SK-N-SH treated with all-trans-retinoic acid at 6 μM for 48 hours (cell line): ENCODE measurements around the gene RYR1.
A peak's percentile ranks its signal among the peaks of the same experiment; 100 is the strongest.

Experiments
- ATAC-seq: fragments of 200-7000 bp; cut with Tn5 transposase; 3 replicates; pipeline ENCODE4 v1.9.1; 2020; ENCODE audit warnings: mild to moderate bottlenecking, moderate library complexity
- ARNTL ChIP-seq: fragments of 450-650 bp; formaldehyde crosslinking; IDR thresholded peaks from 2 replicates; pipeline ENCODE4 v1.5.0; 2020; ENCODE audit warnings: low read depth, mild to moderate bottlenecking, moderate library complexity, borderline replicate concordance
- BACH2 ChIP-seq: fragments of 250-450 bp; sonication (Bioruptor Pico); IDR thresholded peaks from 2 replicates; pipeline ENCODE4 v1.9.0; 2021; ENCODE audit warnings: mild to moderate bottlenecking, borderline replicate concordance
- CREB5 ChIP-seq: fragments of 250-450 bp; sonication (Bioruptor Pico); IDR thresholded peaks from 2 replicates; pipeline ENCODE4 v1.5.1; 2020; ENCODE audit warnings: low read depth, mild to moderate bottlenecking, moderate library complexity
- CSDC2 ChIP-seq: fragments of 250-450 bp; sonication (Bioruptor Pico); IDR thresholded peaks from 2 replicates; pipeline ENCODE4 v1.5.0; 2020; ENCODE audit warnings: mild to moderate bottlenecking, moderate library complexity
- CSRNP3 ChIP-seq: fragments of 250-450 bp; sonication (Bioruptor Pico); IDR thresholded peaks from 2 replicates; pipeline ENCODE4 v1.5.1; 2021; ENCODE audit warnings: mild to moderate bottlenecking, moderate library complexity
- ESRRG ChIP-seq: fragments of 250-450 bp; sonication (Bioruptor Pico); IDR thresholded peaks from 2 replicates; pipeline ENCODE4 v1.6.1; 2021; ENCODE audit warnings: mild to moderate bottlenecking
- GLIS3 ChIP-seq: fragments of 250-450 bp; sonication (Bioruptor Pico); IDR thresholded peaks from 2 replicates; pipeline ENCODE4 v1.5.0; 2020; ENCODE audit warnings: mild to moderate bottlenecking, moderate library complexity
- ISL1 ChIP-seq: fragments of 250-450 bp; sonication (Bioruptor Pico); IDR thresholded peaks from 2 replicates; pipeline ENCODE4 v2.1.2; 2022; ENCODE audit warnings: mild to moderate bottlenecking, moderate library complexity
- OSR1 ChIP-seq: fragments of 250-450 bp; sonication (Bioruptor Pico); IDR thresholded peaks from 2 replicates; pipeline ENCODE4 v1.8.0; 2022; ENCODE audit warnings: moderate library complexity, mild to moderate bottlenecking, inconsistent platforms
- PATZ1 ChIP-seq: fragments of 250-450 bp; sonication (Bioruptor Pico); IDR thresholded peaks from 2 replicates; pipeline ENCODE4 v1.8.0; 2020; ENCODE audit warnings: mild to moderate bottlenecking, moderate library complexity, borderline replicate concordance
- PPARA ChIP-seq: fragments of 250-450 bp; sonication (Bioruptor Pico); IDR thresholded peaks from 2 replicates; pipeline ENCODE4 v1.5.0; 2020; ENCODE audit warnings: mild to moderate bottlenecking, borderline replicate concordance
- RARB ChIP-seq: fragments of 250-450 bp; sonication (Bioruptor Pico); IDR thresholded peaks from 2 replicates; pipeline ENCODE4 v1.8.0; 2021; ENCODE audit warnings: mild to moderate bottlenecking, moderate library complexity
- SNAI2 ChIP-seq: fragments of 250-450 bp; sonication (Bioruptor Pico); IDR thresholded peaks from 2 replicates; pipeline ENCODE4 v1.5.0; 2020; ENCODE audit warnings: mild to moderate bottlenecking, moderate library complexity
- TCF4 ChIP-seq: fragments of 250-450 bp; sonication (Bioruptor Pico); IDR thresholded peaks from 2 replicates; pipeline ENCODE4 v1.8.0; 2021; ENCODE audit warnings: mild to moderate bottlenecking, moderate library complexity, borderline replicate concordance
- TOX ChIP-seq: fragments of 250-450 bp; sonication (Bioruptor Pico); IDR thresholded peaks from 2 replicates; pipeline ENCODE4 v1.8.0; 2021; ENCODE audit warnings: mild to moderate bottlenecking, moderate library complexity, borderline replicate concordance
- TSHZ2 ChIP-seq: fragments of 250-450 bp; sonication (Bioruptor Pico); IDR thresholded peaks from 2 replicates; pipeline ENCODE4 v1.5.0; 2020; ENCODE audit warnings: mild to moderate bottlenecking, moderate library complexity
- ZFP3 ChIP-seq: fragments of 250-450 bp; sonication (Bioruptor Pico); IDR thresholded peaks from 2 replicates; pipeline ENCODE4 v1.5.0; 2020; ENCODE audit warnings: mild to moderate bottlenecking, moderate library complexity
- ZNF565 ChIP-seq: fragments of 450-650 bp; formaldehyde crosslinking; conservative IDR thresholded peaks from 2 replicates; pipeline ENCODE4 v1.5.0; 2020; ENCODE audit warnings: low read depth, mild to moderate bottlenecking, moderate library complexity
- ZNF70 ChIP-seq: fragments of 450-650 bp; formaldehyde crosslinking; IDR thresholded peaks from 2 replicates; pipeline ENCODE4 v1.5.0; 2020; ENCODE audit warnings: mild to moderate bottlenecking, moderate library complexity

The RYR1 gene

GRCh38 chr19:38437295-38437694 lies 3.8 kb downstream of the RYR1 start:
- TF ChIP-seq ZNF565 (CRISPR knock-in tag) (no peak), TOX (no peak), OSR1 (CRISPR knock-in tag) (no peak)
- TF ChIP-seq, all 23 proteins: peak for 0
- ATAC-seq: no peak

- TF ChIP-seq GLIS3 (CRISPR knock-in tag): no peak
- TF ChIP-seq PATZ1 (CRISPR knock-in tag): no peak
- no peak for TF ChIP-seq TOX
- no peak for TF ChIP-seq ZNF70 (CRISPR knock-in tag)
- no peak for TF ChIP-seq RARB (CRISPR knock-in tag)
- no peak for TF ChIP-seq BACH2 (CRISPR knock-in tag)
- no peak for TF ChIP-seq TCF4
- TF ChIP-seq ARNTL: no peak
- TF ChIP-seq ZFP3: no peak
- ATAC-seq: no peak
Measured at GRCh38 chr19:38437917-38438316, 4.4 kb downstream of the RYR1 start.

- no peak for ATAC-seq
- TF ChIP-seq CREB5 (CRISPR knock-in tag) (no peak), ESRRG (CRISPR knock-in tag) (no peak), SNAI2 (no peak), TSHZ2 (CRISPR knock-in tag) (no peak), CSDC2 (CRISPR knock-in tag) (no peak), GLIS3 (CRISPR knock-in tag) (no peak)
Measured at GRCh38 chr19:38440592-38440991, 7.1 kb downstream of the RYR1 start.

- ATAC-seq: peak; percentile 35; the same call in 2 of the 3 replicates
- TF ChIP-seq CSRNP3 (CRISPR knock-in tag): no peak
- no peak for TF ChIP-seq ISL1
- TF ChIP-seq PPARA: no peak
- TF ChIP-seq OSR1 (CRISPR knock-in tag): no peak
- TF ChIP-seq BACH2 (CRISPR knock-in tag): no peak
- TF ChIP-seq TSHZ2 (CRISPR knock-in tag): no peak
Measured at GRCh38 chr19:38441657-38442348, 8.3 kb downstream of the RYR1 start.
